ENCODE data around the gene ADAM33. TPM values are rescaled to one million over a fixed set of nuclear protein-coding genes. Genes with fewer than 3 reads are reported as not detected.

ADAM33 gene
- total RNA-seq, 4 donors from 2014 or later, result 15.0 to 150 (median 44.6) TPM

- H3K4me3 ChIP-seq, result no peak overlapping the region
- H3K4me1 ChIP-seq, result no peaks in the 10 kb centered on the region
- H3K27me3 ChIP-seq, result no peaks in the 10 kb centered on the region
- in situ Hi-C loops (cut with MboI; ENCODE audit: low pct_ligation_motif_present in 1 of 4, low pct_unique_long_range_greater_than_20kb in 1 of 4, low sequenced_read_pairs in 3 of 4), result no loop called here
- no peak for TF ChIP-seq POLR2A (IDR thresholded peaks at IDR 0.05)
- TF ChIP-seq, protein P1, sequence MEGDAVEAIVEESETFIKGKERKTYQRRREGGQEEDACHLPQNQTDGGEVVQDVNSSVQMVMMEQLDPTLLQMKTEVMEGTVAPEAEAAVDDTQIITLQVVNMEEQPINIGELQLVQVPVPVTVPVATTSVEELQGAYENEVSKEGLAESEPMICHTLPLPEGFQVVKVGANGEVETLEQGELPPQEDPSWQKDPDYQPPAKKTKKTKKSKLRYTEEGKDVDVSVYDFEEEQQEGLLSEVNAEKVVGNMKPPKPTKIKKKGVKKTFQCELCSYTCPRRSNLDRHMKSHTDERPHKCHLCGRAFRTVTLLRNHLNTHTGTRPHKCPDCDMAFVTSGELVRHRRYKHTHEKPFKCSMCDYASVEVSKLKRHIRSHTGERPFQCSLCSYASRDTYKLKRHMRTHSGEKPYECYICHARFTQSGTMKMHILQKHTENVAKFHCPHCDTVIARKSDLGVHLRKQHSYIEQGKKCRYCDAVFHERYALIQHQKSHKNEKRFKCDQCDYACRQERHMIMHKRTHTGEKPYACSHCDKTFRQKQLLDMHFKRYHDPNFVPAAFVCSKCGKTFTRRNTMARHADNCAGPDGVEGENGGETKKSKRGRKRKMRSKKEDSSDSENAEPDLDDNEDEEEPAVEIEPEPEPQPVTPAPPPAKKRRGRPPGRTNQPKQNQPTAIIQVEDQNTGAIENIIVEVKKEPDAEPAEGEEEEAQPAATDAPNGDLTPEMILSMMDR (IDR thresholded peaks at IDR 0.05), result no peak
- no peak for TF ChIP-seq EP300 (IDR thresholded peaks at IDR 0.05; ENCODE audit: low read depth)
- WGBS, 2 donors (ENCODE audit: low coverage in 1 of 2), result 67 to 73% methylated on average over 6 to 9 of the region's 9 CpGs
- DNase-seq, result no peak
- no peaks in the 10 kb centered on the region for H3K9me3 ChIP-seq
- intact Hi-C loops (cut with DNase I; ENCODE audit: low total_unique reads), result no loop called here
- H3K27ac ChIP-seq, result no peak overlapping the region
- peaks cover 0 to 5% (median 0%) of the 10 kb centered on the region in 4 donors for H3K36me3 ChIP-seq
Measured at GRCh38 chr20:3651204-3651962, 30.4 kb downstream of the ADAM33 start.

DNA sequence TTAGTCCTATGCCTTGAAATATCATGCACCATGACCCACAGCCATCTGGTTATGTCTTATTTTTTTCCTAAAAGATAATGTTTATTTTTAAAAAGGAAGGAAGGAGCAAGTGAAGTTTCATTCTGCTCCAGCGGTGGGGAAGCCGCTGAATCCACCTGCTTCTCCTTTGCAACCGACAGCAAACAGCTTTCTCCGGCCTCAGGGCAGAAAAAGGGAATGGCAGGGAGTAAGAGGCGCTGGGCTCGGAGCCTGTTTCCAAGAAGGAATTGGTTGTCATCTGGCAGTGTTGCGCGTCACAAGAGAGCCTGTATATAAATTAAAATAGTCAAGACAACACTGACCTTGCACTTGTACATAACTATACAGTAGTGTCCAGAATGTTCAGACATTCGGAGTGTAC lies 32.9 kb downstream of the ADAM33 start:
- in situ Hi-C loops (cut with MboI; ENCODE audit: low pct_ligation_motif_present in 1 of 4, low pct_unique_long_range_greater_than_20kb in 1 of 4, low sequenced_read_pairs in 3 of 4) (no loop called here), intact Hi-C loops (cut with DNase I; ENCODE audit: low total_unique reads) (no loop called here)
- no peak overlapping the region for H3K27ac ChIP-seq
- peaks cover 0 to 5% (median 0%) of the 10 kb centered on the region in 4 donors for H3K36me3 ChIP-seq
- TF ChIP-seq POLR2A (IDR thresholded peaks at IDR 0.05) (no peak), EP300 (IDR thresholded peaks at IDR 0.05; ENCODE audit: low read depth) (no peak), POLR2AphosphoS5 (IDR thresholded peaks at IDR 0.05) (no peak)
- TF ChIP-seq, protein P1 (IDR thresholded peaks at IDR 0.05), result no peak
- H3K9me3 ChIP-seq, result no peaks in the 10 kb centered on the region
- H3K4me3 ChIP-seq, result no peak overlapping the region
- WGBS, 2 donors (ENCODE audit: low coverage in 1 of 2), result 88 to 92% methylated on average over 8 to 9 of the region's 9 CpGs
- DNase-seq, result no peak
- no peaks in the 10 kb centered on the region for H3K4me1 ChIP-seq
- no peaks in the 10 kb centered on the region for H3K27me3 ChIP-seq

- no peak overlapping the region for H3K27ac ChIP-seq
- H3K27me3 ChIP-seq, result no peaks in the 10 kb centered on the region
- peaks cover 0 to 5% (median 0%) of the 10 kb centered on the region in 4 donors for H3K36me3 ChIP-seq
- intact Hi-C loops (cut with DNase I; ENCODE audit: low total_unique reads), result no loop called here
- no peaks in the 10 kb centered on the region for H3K4me1 ChIP-seq
- TF ChIP-seq POLR2AphosphoS5 (IDR thresholded peaks at IDR 0.05), result no peak
- TF ChIP-seq, protein P1 (IDR thresholded peaks at IDR 0.05), result no peak
- TF ChIP-seq EP300 (IDR thresholded peaks at IDR 0.05; ENCODE audit: low read depth), result no peak
- TF ChIP-seq POLR2A (IDR thresholded peaks at IDR 0.05), result no peak
- H3K9me3 ChIP-seq, result no peaks in the 10 kb centered on the region
- in situ Hi-C loops (cut with MboI; ENCODE audit: low pct_ligation_motif_present in 1 of 4, low pct_unique_long_range_greater_than_20kb in 1 of 4, low sequenced_read_pairs in 3 of 4), result no loop called here
- no peak overlapping the region for H3K4me3 ChIP-seq
- DNase-seq, result no peak
Measured at GRCh38 chr20:3647473-3647872, 34.3 kb downstream of the ADAM33 start.

GRCh38 chr20:3646651-3647050 lies 35.2 kb downstream of the ADAM33 start:
- no peak for TF ChIP-seq POLR2A (IDR thresholded peaks at IDR 0.05)
- TF ChIP-seq, protein P1 (IDR thresholded peaks at IDR 0.05), result no peak
- TF ChIP-seq EP300 (IDR thresholded peaks at IDR 0.05; ENCODE audit: low read depth), result no peak
- TF ChIP-seq POLR2AphosphoS5 (IDR thresholded peaks at IDR 0.05), result no peak
- Histone ChIP-seq H3K9me3 (no peaks in the 10 kb centered on the region), H3K4me3 (no peak overlapping the region), H3K27me3 (no peaks in the 10 kb centered on the region), H3K36me3 (peaks cover 0 to 5% (median 0%) of the 10 kb centered on the region in 4 donors), H3K27ac (no peak overlapping the region), H3K4me1 (no peaks in the 10 kb centered on the region)
- DNase-seq, result no peak
- in situ Hi-C loops (cut with MboI; ENCODE audit: low pct_ligation_motif_present in 1 of 4, low pct_unique_long_range_greater_than_20kb in 1 of 4, low sequenced_read_pairs in 3 of 4) (no loop called here), intact Hi-C loops (cut with DNase I; ENCODE audit: low total_unique reads) (no loop called here)
- WGBS, 2 donors (ENCODE audit: low coverage in 1 of 2), result 83 to 95% methylated on average over 4 to 13 of the region's 13 CpGs

Data from transverse colon (tissue), 4 donors.